ENCODE results near the gene DUSP3. TPM values are rescaled to one million over a fixed set of nuclear protein-coding genes. Genes with fewer than 3 reads are reported as not detected.

Gene DUSP3
- total RNA-seq, 1 donor from 2014 or later = 243 TPM

GRCh38 chr17:43772877-43773648, 5.7 kb downstream of the DUSP3 start:
- ATAC-seq (no peak), DNase-seq (no peak)
- intact Hi-C loops (cut with micrococcal nuclease) = no loop called here

DNA sequence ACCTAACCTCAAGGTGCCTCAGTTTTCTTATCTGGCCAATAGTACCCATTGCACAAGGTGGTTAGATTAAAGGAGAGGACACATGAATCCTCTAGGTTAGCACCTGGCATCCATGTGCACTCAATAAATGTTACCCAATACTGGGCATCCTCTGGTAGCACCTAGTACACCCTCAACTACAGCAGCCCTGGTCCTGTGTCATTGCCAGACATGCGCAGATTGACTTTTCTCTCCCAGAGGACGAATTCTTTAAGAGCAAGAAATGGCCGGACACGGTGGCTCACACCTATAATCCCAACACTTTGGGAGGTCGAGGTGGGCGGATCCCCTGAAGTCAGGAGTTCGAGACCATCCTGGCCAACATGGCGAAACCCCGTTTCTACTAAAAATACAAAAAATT, 7.3 kb downstream of the DUSP3 start:
- DNase-seq (no peak), ATAC-seq (no peak)
- intact Hi-C loops (cut with micrococcal nuclease) = no loop called here

DNA sequence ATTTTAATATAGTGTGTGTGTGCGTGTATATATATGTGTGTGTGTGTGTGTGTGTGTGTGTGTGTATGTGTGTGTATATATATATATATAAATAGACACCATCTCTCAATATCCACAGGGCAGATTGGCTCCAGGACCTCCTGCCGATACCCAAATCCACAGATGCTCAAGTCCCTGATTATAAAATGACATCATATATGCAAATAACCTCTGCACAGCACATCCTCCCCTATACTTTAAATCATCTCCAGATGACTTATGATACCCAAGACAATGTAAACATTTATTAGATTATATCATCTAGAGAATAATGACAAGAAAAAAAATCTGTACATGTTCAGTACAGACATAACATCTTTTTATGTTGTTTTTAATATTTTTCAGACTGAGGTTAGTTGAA, 7.8 kb downstream of the DUSP3 start:
- DNase-seq (no peak), ATAC-seq (no peak)
- intact Hi-C loops (cut with micrococcal nuclease) = no loop called here

DNA sequence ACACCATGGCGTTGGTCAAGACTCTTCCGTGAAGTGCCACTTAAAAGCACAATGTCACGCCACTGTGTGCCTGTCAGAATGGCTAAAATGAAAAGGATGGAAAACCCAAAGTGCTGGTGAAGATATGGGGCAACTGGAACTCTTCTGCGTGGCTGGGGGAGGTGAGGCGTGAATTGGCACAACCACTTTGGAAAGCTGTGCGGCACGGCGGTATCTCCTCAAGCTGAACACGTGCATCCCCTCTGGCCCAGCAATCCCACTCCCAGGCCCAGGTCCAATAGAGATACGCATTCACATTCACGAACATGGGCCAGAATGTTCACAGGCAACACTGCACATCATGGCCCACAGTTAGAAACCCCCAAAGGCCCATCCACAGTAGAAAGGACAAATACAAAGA, 8.9 kb downstream of the DUSP3 start:
- ATAC-seq = peak; percentile 30
- intact Hi-C loops (cut with micrococcal nuclease) = no loop called here
- no peak for DNase-seq

DNA sequence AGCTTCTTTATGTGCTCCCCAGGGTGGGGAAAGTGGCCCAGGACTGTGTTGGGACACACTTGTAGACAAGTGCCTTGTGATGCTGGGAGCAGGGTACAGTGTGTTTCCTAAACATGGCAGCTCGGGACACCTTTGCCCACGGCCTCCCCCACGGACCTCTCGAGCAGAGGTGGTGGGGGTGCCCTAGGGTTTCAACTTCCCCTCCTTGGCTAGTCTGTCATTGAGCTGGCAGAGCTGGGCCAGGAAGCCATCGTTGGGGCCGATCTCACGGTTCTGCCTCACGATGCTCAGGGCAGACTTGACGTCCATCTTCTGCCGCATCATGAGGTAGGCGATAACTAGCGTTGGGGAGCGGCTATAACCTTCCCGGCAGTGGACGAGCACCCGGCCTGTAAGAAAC, 9.4 kb downstream of the DUSP3 start:
- intact Hi-C loops (cut with micrococcal nuclease) = no loop called here

DNA sequence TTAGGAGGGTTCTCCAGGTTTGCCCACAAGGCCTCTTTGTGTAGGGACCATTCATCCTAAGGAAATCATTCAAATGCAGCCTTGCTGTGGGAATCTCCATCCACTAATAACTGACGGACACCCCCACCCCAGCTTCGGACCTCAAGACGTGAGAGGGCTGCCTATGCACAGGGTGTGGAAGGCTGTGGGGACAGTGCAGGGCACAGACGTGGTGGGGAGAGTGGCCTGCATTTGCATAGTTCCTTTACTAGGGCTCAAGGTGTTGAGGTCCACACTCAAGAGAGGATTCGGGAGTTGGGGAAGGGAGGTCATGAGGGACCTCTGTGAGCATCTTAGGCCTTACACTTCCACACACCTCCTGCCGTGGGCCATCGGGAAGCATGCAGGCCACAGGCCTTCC, 9.8 kb downstream of the DUSP3 start:
- DNase-seq = no peak
- intact Hi-C loops (cut with micrococcal nuclease) = no loop called here
- peak; percentile 3 for ATAC-seq

More for the DNA sequence above, 9.4 kb downstream of the DUSP3 start:
- ATAC-seq (peak; percentile 2), DNase-seq (no peak)

DNA sequence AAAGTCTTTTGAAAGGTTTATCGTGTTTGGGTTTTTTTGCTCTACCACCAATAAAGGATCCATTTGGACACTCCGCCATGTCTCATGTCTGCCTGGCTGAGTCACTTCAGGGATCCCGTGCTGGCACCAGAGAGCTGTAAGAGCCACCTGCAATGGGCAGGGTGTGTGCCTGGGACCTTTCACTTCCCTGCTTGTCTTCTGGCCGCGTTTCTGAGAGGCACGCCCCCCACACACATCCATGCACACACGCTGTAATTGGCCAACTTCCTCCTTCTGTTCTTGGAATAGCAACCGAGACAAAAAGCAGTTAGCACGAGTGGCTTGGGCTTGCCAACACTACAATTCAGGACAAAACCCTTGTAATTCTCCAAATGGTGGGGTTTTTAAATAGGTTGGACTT, 10.4 kb downstream of the DUSP3 start:
- DNase-seq = peak; percentile 79
- peak; percentile 81 for ATAC-seq
- intact Hi-C loops (cut with micrococcal nuclease) = no loop called here

DNA sequence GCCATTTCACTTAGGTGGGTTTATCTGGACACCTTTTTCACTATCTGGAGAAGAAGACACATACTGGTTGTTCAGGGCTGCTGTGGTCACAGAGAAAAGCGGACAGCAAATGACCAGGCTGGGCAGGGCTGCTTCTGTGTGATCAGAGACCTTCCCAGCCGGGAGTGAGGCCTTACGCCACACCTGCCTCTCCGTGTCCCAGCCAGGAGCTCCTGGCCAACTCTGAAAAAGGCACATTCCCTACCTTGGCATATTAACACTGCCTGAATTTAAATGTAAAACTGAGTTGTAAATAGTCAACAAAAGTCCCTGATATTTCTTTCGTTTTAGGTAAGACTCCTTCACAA, 11.1 kb downstream of the DUSP3 start:
- intact Hi-C loops (cut with micrococcal nuclease) = no loop called here
- DNase-seq = no peak
- ATAC-seq = no peak

DNA sequence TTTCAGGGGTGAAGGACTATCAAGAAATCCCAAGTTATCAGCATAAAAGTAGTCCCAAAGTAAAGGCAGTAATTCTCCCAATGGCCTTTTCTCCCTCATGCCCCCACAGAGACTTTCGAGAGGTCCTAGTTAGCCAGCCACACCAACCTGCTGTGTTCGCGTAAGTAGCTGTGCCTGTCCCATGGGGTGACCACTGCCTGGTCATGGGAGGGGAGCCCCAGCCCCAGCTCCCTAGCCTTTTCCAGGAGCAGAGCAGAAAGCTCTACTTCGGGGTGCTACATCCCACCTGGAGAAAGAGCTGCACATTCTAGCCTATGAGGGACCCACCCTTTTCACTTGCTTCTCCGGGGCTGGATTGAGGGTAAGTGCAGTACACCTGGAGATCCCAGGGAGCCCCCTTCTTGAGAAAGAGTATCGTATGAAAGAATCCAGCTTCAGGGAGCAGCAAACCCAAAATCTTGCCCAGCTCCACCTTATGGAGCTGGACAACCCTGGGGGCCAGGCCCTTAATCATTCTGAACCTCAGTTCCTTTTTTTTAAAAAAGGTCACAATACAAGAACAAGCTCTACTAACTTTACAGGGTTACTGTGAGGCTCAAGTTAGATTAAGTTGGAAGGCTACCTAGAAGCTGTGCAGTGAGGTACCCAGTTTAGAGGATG, 11.6 kb downstream of the DUSP3 start:
- no peak for ATAC-seq

DNA sequence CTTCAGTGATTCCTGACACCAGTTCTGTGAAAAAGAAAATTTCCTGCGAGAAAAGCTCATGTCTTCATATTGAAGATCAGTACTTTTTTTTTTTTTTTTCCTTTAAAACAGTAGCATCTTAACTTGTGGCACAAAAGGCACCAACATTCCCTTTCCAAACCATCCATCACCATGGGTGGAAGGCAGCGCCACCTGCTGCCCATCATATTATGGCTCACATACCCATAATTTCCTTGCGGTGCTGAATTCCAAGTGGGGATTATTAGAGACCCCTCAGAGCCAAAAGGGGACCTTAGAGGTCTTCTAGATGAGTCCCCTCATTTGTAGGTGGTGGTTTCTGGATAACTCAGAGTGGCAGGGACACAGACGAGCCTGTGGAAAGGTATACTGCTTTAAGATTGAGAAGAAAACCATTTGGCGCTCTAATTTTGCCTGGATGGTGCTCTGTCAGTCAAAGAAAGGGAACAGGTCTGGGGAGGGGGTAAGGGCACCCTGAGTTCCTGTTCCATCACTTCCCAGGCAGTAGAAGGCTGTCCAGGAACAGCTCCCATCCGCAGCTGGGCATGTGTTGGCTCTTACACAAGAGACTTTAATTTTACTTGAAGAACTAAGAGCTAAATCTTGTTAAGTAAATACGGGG, 12.2 kb downstream of the DUSP3 start:
- no peak for ATAC-seq
- intact Hi-C loops (cut with micrococcal nuclease) = no loop called here

More for the DNA sequence above, 11.6 kb downstream of the DUSP3 start:
- DNase-seq = no peak
- intact Hi-C loops (cut with micrococcal nuclease) = no loop called here

GRCh38 chr17:43760254-43760852, 18.4 kb downstream of the DUSP3 start:
- intact Hi-C loops (cut with micrococcal nuclease) = loop anchor here (2.0 kb wide), 1 partner anchor 66 kb away; no protein-coding TSS in a partner anchor

More for the DNA sequence above, 12.2 kb downstream of the DUSP3 start:
- DNase-seq = peak; percentile 81

DNA sequence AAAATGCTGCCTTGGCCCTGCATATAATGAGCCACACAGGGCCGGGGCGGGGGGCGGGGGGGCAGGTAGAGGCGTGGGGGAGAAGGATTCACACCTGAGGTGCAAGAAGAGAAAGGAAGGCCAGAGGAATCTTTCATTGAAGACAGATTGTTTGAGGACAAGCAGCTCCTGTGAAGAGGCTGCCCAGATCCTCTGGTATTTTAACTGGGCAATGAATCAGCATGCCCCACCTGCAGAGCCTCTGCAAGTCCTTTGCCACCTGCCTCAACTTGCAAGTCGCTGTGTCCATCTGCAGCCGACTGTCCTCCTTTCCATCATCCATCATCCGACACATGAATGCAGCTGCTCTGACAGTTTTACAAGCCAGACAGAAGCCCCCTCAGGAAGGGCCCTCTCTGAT, 18.9 kb downstream of the DUSP3 start:
- ATAC-seq (no peak), DNase-seq (no peak)
- intact Hi-C loops (cut with micrococcal nuclease) = loop anchor here (2.0 kb wide), 1 partner anchor 65 kb away; no protein-coding TSS in a partner anchor

More at GRCh38 chr17:43760254-43760852, 18.4 kb downstream of the DUSP3 start:
- ATAC-seq (peak; percentile 86), DNase-seq (peak; percentile 93)

DNA sequence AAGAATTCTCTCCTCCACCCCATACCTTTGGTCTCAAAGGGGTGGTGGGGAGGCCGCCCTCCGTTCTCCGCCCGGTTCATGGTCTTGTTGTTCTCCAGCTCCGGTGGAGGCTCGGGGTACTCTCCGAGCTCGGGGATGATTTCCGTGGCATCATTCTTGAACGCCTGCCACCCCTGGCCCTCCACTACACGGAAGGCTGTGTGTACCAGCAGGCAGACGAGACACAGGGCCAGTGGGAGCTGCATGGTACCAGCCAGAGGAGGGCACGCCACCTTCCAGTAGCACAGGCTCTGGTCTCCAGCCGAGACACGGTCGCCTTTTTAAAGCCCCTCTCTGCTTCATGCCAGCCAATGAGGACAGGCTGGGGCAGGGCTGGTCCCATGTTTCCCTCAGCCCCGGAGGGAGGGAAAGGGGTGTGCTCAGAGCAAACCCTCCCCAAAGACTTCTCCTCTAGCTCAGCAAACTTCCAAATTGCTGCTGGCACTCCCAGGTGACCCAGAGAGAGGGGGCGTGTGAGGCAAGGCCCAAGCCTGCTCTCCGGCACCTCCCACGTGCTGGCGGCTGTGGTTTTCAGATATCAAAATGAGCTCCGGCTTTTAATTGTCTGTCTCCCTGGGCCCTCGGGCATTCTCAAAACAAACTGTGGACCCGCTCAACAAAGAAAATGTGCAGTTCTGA, 20.1 kb downstream of the DUSP3 start, which contains the start of gene SOST:
Gene SOST, minus strand, starts transcription at position 295 of the 678 bp plus-strand sequence. Its CDS starts 50 bp downstream, at position 245.
- no peak for ATAC-seq
- no peak for DNase-seq
- intact Hi-C loops (cut with micrococcal nuclease) = no loop called here

DNA sequence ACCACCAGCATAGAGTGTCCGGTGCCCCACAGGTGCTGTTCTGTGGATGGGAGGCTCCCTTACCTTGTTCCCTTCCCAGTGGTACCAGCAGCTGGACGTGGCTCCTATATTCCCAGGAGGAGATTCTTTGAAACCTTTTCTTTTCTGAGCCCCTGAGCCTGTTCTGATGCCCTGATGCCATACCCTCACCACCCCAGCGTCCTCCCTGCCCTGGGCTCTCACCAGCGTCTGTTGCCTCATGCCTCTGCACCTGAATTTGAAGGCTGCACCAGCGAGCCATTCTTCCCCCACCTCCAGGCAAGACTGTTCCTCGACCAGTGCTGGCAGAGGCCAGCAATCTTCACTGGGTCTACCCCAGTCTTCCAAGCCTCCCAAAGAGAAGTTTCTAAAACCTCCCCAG, 20.7 kb downstream of the DUSP3 start:
- ATAC-seq (no peak), DNase-seq (no peak)
- intact Hi-C loops (cut with micrococcal nuclease) = no loop called here

DNA sequence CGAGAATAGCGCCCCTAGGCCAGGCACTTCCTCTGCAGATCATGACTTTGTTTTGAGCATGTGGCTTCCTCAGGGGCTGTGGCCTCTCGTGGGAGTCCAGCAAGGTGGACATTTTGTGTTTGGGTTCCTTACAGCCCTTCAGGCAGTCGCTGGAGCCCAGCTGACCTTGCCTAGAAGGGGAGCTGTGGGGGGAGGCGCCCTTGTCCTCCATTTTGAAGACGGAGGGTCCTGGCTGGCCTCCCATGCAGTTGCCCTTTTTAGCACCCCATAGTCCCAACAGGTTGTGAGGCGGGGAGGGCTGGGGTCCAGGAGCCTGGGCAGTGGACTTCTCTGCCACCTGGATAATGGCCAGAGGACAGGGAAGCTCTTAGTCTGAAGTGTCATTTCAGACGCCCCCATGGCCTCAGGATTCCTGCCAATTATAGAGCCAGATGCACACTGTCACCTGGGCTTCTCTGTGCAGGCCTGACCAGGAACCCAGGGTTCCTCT, 21.6 kb downstream of the DUSP3 start:
- ATAC-seq (no peak), DNase-seq (no peak)

GRCh38 chr17:43756201-43756600, 22.6 kb downstream of the DUSP3 start:
- intact Hi-C loops (cut with micrococcal nuclease) = no loop called here
- DNase-seq = no peak
- ATAC-seq = no peak

More for the DNA sequence above, 21.6 kb downstream of the DUSP3 start:
- intact Hi-C loops (cut with micrococcal nuclease) = no loop called here

DNA sequence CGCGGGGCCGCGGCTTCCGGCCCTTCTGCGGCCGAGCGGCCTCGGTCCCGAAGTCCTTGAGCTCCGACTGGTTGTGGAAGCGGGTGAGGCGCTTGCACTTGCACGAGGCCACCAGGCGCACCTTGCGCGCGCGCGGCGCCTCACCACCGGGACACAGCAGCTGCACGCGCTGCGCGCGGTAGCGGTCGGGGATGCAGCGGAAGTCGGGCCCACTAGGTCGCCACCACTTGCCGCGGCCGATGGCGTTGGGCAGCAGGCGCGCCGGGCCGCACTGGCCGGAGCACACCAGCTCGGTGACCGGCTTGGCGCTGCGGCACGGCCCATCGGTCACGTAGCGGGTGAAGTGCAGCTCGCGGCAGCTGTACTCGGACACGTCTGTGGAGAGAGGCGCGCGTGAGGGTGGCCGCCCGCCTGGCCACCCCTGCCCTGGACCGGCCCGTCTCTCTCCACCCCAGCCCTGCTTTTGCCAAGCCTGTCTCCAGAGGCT, 23.3 kb downstream of the DUSP3 start:
- ATAC-seq (peak; percentile 40), DNase-seq (peak; percentile 52)
- intact Hi-C loops (cut with micrococcal nuclease) = no loop called here

DNA sequence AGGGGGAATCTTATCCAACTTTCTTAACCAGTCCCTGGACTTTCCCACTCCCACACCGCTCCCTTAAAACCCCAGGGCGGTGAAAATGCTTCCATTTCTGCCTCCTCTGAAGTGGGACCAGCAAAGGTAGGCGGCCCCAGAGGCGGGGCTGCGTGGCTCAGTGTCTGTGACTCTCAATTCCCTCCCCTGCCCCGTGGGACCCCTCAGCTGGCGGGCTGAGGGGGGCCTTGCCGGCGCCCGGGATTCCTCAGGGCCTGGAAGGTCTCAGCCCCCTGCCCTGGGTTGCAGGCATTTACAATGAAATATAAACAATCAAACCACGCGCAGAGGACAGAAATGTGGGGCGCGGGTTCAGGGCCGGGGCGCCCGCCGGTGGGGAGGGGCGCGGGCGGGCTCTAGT, 23.8 kb downstream of the DUSP3 start:
- ATAC-seq (no peak), DNase-seq (no peak)
- intact Hi-C loops (cut with micrococcal nuclease) = no loop called here
